ENCODE measurements around the gene EEF1AKMT4.
"Not testable (repeated sequence)": the region's sequence is repeated elsewhere in the genome, so short reads cannot be mapped to it uniquely, and the experiment has no call there.

Gene EEF1AKMT4

GRCh38 chr3:184261270-184261853 lies 11.9 kb downstream of the EEF1AKMT4 start, which contains the start of gene CAMK2N2:
Gene CAMK2N2, minus strand, starts transcription at chr3:184261553. Its CDS starts 268 bp downstream, at chr3:184261285.
- peak; percentile 30 for DNase-seq

DNA sequence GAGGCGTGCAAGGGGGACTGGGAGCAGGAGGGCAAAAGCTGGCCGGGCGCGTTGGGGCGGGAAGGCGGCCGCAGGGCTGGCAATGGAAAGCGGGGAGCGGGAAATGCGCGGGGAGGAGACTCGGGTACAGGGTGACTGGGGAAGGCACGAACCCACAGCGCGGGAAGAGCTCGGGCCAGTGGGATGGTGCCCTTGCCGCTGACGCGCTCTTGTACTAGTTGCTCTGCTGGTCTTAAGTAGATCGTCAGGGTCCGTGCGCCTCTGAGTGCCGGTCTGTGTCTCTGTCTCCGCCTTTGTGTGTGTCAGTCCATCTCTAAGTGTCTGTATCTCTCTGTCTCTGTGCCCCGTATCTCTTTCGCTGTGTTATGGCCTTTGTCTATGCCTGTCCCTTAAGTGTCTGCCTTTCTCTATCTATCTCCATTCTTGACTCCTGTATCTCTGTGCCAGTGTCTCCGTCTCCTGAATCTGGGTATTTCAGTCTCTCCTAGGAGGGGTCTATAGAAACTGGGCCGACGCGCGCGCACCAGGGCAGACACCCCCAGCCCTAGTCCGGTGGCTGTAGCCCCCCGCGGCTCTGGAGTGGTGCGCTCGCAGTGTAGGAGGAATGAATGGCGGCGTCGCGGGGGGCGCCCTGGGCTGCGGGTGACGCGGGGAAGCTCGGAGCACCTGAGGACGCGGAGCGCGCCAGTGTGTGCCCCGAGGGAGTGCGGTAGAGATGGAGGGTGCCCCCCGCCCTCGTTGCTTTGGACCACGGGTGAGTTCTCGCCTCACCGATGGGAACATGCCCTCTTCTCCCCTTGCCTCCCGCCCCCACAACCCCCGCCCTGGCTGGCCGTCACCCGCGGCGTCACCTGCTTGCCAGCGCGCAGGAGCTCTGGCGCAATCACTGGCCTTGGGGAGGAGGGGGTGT lies 12.6 kb downstream of the EEF1AKMT4 start:
- peak; percentile 29 for DNase-seq

DNA sequence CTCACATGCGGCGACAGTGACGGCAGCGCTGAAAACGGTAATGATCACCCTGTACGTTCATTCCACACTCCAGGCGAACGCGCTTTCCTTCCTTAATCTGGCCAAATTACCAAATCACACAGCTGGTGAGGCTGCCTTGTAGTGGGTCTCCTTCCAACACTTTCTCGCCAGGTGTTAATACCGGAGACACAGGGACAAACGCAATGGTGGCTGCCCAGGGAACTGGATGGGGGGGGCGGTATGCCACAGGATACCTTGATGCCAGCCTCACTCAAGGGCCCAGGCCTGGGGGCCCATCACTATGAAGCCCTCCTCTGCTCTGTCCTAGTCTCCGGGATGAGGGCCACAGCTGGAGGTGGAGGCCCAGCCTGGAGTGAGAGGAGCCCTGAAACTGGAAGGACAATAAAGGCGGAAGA lies 13.3 kb downstream of the EEF1AKMT4 start:
- DNase-seq, result no peak

DNA sequence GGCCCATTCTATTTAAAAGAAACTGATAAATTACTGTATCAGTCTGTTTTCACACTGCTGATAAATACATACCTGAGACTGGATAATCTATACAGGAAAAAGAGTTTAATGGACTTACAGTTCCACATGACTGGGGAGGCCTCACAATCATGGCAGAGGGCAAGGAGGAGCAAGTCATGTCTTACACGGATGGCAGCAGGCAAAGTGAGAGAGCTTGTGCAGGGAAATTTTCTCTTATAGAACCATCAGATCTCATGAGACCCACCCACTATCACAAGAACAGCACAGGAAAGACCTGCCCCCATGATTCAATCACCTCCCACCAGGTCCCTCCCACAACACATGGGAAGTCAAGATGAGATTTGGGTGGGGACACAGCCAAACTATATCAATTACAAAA lies 17.8 kb downstream of the EEF1AKMT4 start:
- not testable (repeated sequence) for DNase-seq

DNA sequence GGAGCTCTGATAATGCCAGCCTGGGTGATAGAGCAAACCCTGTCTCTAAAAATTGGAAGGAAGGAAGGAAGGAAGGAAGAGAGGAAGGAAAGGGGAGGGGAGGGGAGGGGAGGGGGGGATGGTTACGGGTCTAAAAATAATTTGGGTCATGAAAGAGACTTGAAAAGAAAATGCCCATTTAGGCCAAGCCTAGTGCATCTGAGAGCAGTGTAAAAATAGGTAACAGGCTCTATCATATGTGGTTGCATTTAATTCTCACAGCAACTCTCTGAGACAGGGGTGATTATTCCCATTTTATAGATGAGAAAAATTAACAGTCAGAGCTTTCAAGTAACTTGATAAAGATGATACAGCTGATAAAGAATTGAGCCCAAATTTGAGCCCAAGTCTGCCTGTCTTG lies 22.8 kb downstream of the EEF1AKMT4 start:
- DNase-seq, result no peak

DNA sequence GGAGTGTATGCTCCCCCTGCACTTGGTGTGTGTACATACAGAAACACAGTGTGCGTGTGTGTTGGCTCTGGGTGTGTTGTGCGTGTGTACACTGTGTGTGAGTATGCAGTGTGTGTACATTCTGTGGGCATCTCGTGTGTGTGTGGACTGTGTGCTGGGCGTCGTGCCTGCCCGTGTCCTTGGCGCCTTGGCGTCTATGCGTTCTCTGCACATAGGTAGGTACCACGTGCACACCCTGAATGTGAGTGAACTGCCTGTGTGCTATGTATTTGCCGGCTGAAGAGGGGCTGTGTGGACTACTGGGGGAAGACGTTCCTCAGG lies 25.9 kb downstream of the EEF1AKMT4 start:
- DNase-seq, result no peak

GRCh38 chr3:184275961-184276910 lies 26.8 kb downstream of the EEF1AKMT4 start, which contains the start of gene ECE2:
Gene ECE2, plus strand, starts transcription at chr3:184276022. Its CDS starts 132 bp downstream, at chr3:184276154.
- DNase-seq, result no peak

DNA sequence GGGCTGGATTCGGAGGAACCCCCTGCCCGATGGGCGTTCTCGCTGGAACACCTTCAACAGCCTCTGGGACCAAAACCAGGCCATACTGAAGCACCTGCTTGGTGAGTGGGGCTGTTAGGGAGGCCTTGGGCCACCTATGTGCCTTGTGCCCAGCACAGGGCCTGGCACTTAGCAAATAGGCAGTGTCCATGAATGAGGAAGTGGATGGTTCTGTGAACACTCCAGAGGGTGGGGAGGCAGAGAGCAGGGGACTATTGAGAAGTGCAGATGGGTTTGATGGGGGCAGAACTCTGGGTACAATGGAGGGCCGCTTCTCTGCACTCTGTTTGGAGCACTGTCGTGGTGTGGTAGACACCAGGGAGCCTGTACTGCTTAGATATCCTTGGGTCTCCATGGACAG lies 27.9 kb downstream of the EEF1AKMT4 start:
- no peak for DNase-seq

GRCh38 chr3:184282941-184283340 lies 33.5 kb downstream of the EEF1AKMT4 start:
- no peak for DNase-seq

DNA sequence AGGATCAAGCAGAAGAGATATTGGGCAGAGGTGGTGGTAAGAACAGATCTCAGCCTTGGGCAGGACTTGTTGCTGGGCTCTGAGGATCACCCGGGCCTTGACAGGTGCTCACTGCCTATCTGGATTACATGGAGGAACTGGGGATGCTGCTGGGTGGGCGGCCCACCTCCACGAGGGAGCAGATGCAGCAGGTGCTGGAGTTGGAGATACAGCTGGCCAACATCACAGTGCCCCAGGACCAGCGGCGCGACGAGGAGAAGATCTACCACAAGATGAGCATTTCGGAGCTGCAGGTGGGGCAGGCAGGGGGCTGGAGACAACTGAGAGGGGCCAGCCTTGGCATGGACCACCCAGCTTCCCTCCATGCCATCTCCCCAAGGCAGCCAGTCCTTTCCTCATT lies 34.2 kb downstream of the EEF1AKMT4 start:
- DNase-seq, result no peak

GRCh38 chr3:184284696-184285095 lies 35.2 kb downstream of the EEF1AKMT4 start:
- peak; percentile 24 for DNase-seq

GRCh38 chr3:184289426-184289938 lies 40.0 kb downstream of the EEF1AKMT4 start:
- DNase-seq, result peak; percentile 68

GRCh38 chr3:184290331-184290730 lies 40.9 kb downstream of the EEF1AKMT4 start:
- no peak for DNase-seq

DNA sequence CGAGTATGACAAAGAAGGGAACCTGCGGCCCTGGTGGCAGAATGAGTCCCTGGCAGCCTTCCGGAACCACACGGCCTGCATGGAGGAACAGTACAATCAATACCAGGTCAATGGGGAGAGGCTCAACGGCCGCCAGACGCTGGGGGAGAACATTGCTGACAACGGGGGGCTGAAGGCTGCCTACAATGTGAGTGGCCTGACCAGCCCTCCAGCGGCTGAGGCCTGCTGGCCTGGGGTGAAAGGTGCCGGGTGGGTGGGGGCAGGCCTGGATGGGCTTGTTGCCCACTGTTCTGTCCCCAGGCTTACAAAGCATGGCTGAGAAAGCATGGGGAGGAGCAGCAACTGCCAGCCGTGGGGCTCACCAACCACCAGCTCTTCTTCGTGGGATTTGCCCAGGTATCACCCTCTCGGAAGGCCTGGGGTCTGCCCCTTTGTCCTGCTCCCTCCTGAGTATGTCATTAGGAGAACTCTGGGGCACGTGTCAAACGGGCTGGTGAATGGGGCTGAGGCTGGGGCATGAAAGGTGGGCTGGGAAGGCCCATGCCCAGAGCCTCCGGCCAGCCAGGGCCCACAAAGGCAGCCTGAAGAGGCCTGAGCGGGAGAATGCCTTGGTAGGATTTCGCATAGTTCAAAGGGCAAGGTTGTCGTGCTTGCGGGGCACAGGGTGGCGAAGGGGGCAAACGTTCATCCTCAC lies 41.7 kb downstream of the EEF1AKMT4 start:
- no peak for DNase-seq

- DNase-seq, result no peak
Observed at GRCh38 chr3:184291738-184292445, 42.4 kb downstream of the EEF1AKMT4 start.

GRCh38 chr3:184295771-184296170 lies 46.3 kb downstream of the EEF1AKMT4 start:
- no peak for DNase-seq

- no peak for DNase-seq
Observed at GRCh38 chr3:184296616-184297015, 47.1 kb downstream of the EEF1AKMT4 start.

DNA sequence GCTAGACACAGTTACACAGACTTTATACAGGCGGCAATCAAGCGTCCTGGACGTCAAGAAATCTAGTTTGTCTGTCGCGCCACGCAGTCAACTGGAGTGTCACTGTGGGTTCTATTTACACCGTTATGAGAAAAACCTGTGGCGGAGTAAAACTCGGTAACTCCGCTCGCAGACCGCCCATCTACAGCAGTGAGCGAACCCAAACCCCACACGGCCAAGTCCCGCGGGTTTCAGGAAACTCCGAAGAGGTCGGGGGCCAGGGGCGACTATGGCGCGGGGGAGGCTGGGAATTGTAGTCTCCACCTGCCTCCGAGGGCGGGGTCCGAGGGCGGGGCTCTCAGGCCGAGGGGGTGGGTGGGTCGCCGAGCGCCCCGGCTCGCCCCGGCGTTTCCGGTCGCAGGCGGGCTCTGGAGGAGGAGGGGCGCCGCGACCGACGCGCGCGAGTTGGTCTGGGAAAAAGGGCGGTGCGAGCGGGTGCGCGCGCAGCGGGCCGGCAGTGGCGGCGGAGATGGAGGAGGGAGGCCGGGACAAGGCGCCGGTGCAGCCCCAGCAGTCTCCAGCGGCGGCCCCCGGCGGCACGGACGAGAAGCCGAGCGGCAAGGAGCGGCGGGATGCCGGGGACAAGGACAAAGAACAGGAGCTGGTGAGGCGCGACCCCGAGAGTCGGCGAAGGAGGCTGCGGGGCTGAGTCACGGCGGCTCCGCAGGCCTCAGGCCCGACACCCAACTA lies 49.5 kb downstream of the EEF1AKMT4 start, which contains the start of gene PSMD2:
Gene PSMD2, plus strand, starts transcription at position 483 of the 729 bp plus-strand sequence. Its CDS starts 26 bp downstream, at position 509.
- peak; percentile 98 for DNase-seq

DNA sequence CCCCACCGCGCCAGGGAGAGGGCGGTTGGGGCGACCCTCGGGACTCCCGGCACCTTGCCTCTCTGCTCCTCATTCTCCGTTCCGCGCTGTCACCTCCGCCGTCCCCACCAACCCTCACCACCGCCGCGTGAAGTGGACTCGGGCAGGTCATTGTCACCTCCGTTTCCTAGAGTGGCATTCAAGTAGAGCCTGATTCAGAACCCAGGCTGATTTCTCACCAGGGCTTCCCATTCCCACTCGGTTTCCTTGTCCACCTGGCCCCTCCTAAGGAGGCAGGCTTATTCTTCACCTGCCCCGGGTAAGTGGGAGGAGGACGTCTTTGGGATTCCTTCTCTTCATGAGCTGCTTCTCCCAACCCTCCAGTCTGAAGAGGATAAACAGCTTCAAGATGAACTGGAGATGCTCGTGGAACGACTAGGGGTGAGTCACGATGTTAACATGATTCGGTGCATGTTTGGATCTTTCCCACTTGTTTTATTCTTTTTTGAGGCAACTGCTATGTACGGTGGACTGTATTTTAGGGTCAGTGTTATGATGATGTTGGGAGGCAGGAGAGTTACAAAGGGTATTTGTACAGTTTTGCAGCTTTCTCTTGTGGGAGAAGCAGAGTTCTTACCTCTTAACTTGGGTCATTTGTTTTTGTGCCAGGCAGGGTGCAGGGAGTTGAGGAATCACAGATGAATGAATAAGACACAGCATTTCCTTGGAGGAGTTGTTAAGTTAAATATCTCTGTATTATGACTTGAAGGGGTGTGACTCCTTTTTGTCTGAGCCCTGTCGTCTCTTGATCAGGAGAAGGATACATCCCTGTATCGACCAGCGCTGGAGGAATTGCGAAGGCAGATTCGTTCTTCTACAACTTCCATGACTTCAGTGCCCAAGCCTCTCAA lies 50.3 kb downstream of the EEF1AKMT4 start:
- no peak for DNase-seq

GRCh38 chr3:184300378-184300720 lies 50.9 kb downstream of the EEF1AKMT4 start:
- no peak for DNase-seq
